Liver (tissue), 3 donors: ENCODE measurements around the gene CDC42SE1.

Experiments used
- ATF3 ChIP-seq: IDR thresholded peaks from 2 replicates; pipeline ENCODE4 v1.6.1; 2016; ENCODE audit warnings: antibody characterized with exemption
- EGR1 ChIP-seq, 2 donors: IDR thresholded peaks; 2 replicates each; pipeline ENCODE4 v1.6.1; 2016 to 2018; ENCODE audit warnings: antibody characterized with exemption in 2 of 2, low read depth in 2 of 2
- FOXA1 ChIP-seq: IDR thresholded peaks from 2 replicates; pipeline ENCODE4 v1.6.1; 2016; ENCODE audit warnings: antibody characterized with exemption
- MAX ChIP-seq: IDR thresholded peaks from 2 replicates; pipeline ENCODE4 v1.6.1; 2016; ENCODE audit warnings: antibody characterized with exemption
- RAD21 ChIP-seq, 2 donors: IDR thresholded peaks; 2 replicates each; pipeline ENCODE4 v1.6.1; 2016; ENCODE audit warnings: antibody characterized with exemption in 2 of 2, mild to moderate bottlenecking in 2 of 2
- SP1 ChIP-seq: IDR thresholded peaks from 2 replicates; pipeline ENCODE4 v1.6.1; 2018; ENCODE audit warnings: antibody characterized with exemption, mild to moderate bottlenecking
- YY1 ChIP-seq: IDR thresholded peaks from 2 replicates; pipeline ENCODE4 v1.6.1; 2016; ENCODE audit warnings: antibody characterized with exemption, mild to moderate bottlenecking
- ZBTB33 ChIP-seq: IDR thresholded peaks from 2 replicates; pipeline ENCODE4 v1.6.1; 2016; ENCODE audit warnings: antibody characterized with exemption
- TF ChIP-seq, protein P1 (sequence below): fragments of 150-350 bp; IDR thresholded peaks from 2 replicates; pipeline ENCODE4 v1.5.1; 2017; ENCODE audit warnings: improper control_type of control experiment, low read depth, low read length; ENCODE audit not compliant: missing input control
- donor health status: healthy.
- donor health status: healthy.

DNA sequence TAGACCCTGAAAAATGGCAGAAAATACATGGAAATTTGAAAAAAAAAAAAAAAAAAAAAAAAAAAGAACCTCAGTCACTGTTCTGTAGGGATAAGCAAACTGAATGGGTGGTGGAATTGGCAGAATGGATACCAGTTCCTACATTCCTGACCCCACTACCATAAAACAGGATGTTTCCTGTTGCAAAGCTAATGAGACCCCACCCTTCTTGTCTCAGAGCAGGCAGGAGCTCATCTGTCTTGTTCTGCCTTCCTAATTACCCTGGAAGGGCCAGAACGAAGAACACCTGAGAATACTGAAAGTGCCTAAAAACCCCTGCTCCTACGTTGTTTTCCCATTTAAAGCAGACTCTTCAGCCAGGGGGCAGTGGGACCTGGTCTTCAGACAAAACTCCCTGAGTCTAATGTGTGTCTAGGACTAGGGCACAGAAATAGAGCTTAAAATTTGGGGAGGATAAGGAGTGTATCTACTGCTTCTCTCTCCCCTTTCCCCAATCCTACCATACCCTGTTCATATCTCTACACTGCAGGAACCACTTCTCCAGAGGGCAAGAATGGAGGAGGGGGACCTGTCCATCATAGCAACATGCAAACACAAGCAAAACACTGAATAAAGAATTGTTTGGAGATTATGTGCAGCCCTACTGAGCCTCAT is 7.9 kb downstream of the CDC42SE1 start:
- no peak for TF ChIP-seq FOXA1
- TF ChIP-seq SP1, result no peak
- no peak for TF ChIP-seq YY1
- TF ChIP-seq, protein P1, sequence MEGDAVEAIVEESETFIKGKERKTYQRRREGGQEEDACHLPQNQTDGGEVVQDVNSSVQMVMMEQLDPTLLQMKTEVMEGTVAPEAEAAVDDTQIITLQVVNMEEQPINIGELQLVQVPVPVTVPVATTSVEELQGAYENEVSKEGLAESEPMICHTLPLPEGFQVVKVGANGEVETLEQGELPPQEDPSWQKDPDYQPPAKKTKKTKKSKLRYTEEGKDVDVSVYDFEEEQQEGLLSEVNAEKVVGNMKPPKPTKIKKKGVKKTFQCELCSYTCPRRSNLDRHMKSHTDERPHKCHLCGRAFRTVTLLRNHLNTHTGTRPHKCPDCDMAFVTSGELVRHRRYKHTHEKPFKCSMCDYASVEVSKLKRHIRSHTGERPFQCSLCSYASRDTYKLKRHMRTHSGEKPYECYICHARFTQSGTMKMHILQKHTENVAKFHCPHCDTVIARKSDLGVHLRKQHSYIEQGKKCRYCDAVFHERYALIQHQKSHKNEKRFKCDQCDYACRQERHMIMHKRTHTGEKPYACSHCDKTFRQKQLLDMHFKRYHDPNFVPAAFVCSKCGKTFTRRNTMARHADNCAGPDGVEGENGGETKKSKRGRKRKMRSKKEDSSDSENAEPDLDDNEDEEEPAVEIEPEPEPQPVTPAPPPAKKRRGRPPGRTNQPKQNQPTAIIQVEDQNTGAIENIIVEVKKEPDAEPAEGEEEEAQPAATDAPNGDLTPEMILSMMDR, result no peak
- TF ChIP-seq MAX, result no peak
- no peak for TF ChIP-seq ATF3
- no peak for TF ChIP-seq RAD21 (IDR thresholded peaks at IDR 0.05)
- no peak for TF ChIP-seq EGR1 (IDR thresholded peaks at IDR 0.05; ENCODE audit: low read depth in 2 of 2)
- TF ChIP-seq ZBTB33, result no peak
